Stimulated activated CD4-positive, alpha-beta T cell treated with anti-CD3 and anti-CD28 coated beads, Interleukin-4, amount 100 ng/mL, for 4 hours (primary cell): ENCODE data around the gene NR1H3.
"Not testable (repeated sequence)": the region's sequence is repeated elsewhere in the genome, so short reads cannot be mapped to it uniquely, and the experiment has no call there.

Experiments
- DNase-seq, 2 experiments: peaks; one replicate each; pipeline ENCODE4 v3.0.0-alpha.2; 2020

The NR1H3 gene

GRCh38 chr11:47257517-47258316, at the start of gene NR1H3:
Gene NR1H3 (plus strand): TSS chr11:47257996. CDS start chr11:47259217, 1,221 bp downstream.
- DNase-seq = no peak

- DNase-seq = not testable (repeated sequence)
Observed at GRCh38 chr11:47208008-47208552, 49.7 kb upstream of the NR1H3 start.

DNA sequence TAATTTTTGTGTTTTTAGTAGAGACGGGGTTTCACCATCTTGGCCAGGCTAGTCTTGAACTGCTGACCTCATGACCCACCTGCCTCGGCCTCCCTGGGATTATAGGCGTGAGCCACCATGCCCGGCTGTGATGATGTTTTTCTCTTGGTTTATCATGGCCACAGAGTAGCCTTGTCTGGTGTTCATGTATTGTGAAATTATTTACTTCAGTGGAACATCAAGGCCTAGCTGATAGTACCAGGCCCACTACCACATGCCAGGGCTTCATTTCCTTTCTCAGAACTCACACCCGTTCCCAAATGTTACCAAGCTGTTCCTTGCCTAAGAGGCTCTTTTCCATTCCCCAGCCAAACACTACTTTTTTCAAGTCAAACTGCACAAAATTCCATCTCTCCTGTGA, 49.2 kb upstream of the NR1H3 start:
- no peak for DNase-seq

DNA sequence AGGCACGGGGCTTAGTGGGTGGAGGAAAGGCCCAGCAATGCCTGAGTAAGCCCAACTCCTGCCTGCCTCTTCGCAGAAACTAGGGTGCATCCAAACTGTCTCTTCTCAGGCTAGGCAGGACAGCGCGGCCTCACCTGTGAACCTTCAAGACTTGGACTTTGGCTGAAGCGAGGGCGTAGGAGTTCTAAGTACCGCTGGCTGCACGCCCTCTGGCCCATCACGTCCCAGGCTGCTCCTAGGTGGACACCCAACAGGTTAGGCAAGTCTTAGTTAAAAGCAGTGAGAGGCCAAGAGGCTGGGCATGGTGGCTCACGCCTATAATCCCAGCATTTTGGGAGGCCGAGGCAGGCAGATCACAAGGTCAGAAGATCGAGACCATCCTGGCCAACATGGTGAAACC, 44.9 kb upstream of the NR1H3 start:
- DNase-seq = no peak

GRCh38 chr11:47213950-47214565, 43.7 kb upstream of the NR1H3 start:
- DNase-seq = peak; percentile 74 to 85

DNA sequence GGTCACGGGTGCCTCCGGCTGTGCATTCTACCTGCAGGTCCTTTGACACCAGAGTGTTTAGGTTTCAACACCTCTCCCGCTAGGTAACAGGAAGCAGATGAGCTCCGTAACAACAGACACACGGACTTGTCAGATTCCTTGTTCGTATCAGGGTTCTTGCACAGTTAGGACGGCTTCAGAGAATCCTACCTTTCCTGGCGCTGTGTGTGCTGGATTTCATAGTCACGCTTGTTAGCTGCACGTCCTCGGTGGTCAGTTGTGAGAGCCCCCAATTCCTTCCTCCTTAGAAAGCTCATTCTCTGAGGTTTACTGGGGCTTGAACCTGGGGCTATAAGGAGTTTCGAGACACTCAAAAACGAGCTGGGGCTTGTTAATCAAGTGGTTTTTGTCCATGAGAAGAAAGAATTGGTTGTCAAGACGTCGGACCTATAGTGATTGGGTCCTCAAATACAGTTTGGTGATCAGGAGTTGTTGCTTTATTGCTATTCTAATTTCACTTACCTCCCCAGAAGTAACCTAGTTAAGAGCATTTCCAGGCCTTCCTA, 42.4 kb upstream of the NR1H3 start:
- no peak for DNase-seq

DNA sequence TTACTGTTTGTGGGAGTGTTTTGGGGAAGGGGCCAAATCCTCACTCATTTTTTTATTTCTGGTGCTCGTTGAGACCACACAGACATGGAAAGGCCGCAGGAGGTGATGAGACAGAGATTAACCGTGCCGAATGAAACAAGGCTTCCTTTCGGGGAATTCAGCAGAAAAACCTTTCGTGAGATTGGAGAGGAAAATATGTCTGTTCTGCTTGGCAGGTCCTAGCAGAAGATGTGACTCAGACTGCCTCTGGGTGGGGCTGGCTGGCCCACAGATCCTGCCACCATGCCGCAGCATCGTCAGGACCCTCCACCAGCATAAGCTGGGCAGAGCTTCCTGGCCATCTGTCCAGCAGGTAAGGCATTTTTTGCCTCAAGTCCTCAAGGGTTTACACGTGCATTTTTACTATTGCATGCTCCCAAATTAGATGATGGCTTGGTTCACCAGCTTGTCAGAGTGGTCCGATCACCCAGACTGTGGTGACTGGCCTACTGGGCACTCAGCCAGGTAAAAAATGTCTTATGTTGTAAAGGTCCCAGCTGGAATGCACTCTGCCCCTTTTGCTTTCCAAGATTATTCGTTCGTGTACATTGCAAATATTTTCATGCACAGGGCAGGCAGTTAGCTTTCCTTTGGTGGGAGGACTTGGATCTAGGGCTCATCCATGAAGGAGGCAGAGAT, 41.5 kb upstream of the NR1H3 start:
- peak; percentile 60 to 79 for DNase-seq

DNA sequence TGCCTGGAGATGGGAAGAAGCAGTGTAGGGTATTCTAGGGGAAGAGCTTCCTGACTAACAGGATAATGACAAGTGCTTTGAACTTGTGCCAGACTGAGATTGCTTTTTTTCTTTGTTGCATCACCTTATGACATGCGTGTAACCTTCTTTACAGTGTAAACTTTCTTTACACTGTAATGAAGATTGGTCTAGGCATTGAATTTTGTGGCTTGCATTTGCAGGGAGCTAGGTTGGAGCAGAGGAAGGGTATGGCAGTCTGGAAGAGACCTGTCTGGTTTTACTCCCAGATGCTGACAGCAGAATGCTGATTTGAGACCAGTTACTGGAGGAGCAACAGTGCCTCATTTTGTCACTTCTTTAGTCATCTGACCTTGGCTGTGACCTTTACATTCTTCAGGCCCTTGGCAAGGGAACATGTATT, 37.4 kb upstream of the NR1H3 start:
- no peak for DNase-seq

- DNase-seq = no peak
Observed at GRCh38 chr11:47222696-47223095, 35.1 kb upstream of the NR1H3 start.

DNA sequence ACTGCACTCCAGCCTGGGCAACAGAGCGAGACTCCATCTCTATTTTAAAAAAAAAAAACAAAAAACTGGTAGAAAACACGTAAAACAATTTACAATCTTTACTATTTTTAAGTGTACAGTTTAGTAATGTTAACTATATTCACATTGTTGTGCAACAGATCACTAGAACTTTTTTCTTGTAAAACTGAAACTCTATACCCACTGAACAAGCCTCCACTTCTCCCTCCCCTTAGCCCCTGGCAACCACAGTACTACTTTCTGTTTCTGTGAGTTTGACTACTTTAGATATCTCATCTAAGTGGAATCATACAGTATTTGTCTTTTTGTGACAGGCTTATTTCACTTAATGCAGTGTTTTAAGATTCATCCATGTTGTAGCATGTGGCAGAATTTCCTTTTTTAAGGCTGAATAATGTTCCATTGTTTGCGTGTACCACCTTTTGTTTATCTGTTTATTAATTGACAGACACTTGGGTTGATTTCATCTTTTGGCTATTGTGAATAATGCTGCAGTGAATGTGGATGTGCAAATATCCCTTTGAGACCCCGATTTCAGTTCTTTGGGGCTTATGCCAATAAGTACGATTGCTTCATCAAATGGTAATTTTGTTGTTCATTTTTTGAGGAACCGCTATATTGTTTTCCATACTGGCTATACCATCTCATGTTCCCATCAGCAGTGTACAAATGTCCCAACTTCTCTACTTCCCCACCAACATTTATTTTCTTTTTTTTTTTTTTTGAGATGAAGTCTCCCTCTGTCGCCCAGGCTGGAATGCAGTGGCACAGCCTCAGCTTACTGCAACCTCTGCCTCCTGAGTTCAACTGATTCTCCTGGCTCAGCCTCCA, 32.0 kb upstream of the NR1H3 start:
- DNase-seq = no peak

- DNase-seq = no peak
Observed at GRCh38 chr11:47229161-47229560, 28.6 kb upstream of the NR1H3 start.

GRCh38 chr11:47233051-47233450, 24.7 kb upstream of the NR1H3 start:
- DNase-seq = no peak

DNA sequence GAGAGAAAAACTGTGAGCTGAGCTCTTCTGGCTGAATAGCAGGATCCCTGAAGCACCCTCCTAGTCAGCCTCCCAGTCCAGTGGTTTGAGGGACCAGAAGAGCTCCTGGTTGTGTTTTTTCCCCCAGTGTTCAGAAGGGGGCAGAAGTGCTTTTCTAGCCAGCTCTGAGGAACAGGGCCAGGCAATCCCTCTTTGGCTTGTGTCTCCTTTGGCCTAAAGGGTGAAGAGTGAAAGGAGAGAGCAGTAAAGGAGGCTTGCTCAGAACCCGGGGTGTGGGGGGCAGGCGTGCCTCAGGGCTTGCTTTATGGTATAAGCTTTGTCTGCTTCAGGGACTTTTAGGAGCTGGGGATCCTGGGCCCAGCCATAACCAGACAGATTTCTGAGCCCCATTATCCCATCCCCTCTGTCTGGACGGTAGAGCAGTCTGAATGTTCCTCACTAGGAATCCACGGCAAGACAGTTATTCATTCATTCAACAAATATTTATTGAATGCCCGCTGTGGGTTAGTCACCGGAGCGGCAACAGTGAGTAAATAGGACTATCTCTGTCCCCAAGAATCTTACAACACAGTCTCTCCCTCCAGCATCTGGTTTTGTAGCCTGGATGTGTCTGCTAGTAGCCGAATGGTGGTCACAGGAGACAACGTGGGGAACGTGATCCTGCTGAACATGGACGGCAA, 23.7 kb upstream of the NR1H3 start:
- DNase-seq = no peak

GRCh38 chr11:47234669-47235100, 23.1 kb upstream of the NR1H3 start:
- DNase-seq = peak; percentile 20 to 44

DNA sequence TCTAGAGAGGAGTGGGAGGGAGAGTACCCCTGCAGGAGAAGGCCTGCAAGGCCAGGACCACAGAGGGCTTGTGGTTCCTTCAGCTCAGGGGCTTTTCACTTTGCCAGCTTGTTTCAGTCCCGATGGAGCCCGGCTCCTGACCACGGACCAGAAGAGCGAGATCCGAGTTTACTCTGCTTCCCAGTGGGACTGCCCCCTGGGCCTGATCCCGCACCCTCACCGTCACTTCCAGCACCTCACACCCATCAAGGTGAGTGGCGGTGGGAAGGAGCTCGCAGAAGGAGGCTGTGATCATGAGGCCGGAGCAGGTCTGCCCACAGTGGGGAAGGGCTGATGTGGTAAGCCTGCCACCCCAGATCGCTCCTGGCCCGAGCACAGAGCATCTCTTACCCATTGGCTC, 22.6 kb upstream of the NR1H3 start:
- DNase-seq = no peak

- DNase-seq = no peak
Observed at GRCh38 chr11:47236482-47236881, 21.3 kb upstream of the NR1H3 start.

GRCh38 chr11:47239852-47240251, 17.9 kb upstream of the NR1H3 start:
- no peak for DNase-seq

GRCh38 chr11:47241841-47242301, 15.9 kb upstream of the NR1H3 start:
- no peak for DNase-seq

- no peak for DNase-seq
Observed at GRCh38 chr11:47242596-47243192, 15.1 kb upstream of the NR1H3 start.

DNA sequence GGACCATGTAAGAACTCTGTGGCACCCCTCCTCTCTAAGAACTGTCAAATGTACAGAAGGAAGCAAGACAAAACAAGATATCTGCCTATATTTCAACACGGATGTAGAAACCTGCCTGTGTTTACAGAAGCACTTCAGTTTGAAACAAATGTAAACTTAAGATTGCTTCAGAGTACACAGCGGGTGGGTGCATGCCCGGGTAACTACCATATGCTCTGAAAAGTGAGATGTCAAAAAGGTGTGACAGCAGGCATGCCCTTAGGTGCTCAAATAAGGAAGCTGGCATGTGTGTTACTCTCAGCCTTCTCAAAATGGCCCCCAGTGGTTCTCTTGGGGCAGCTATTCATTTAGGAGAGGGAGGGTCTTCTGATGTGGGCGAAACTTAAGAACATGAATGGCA, 14.3 kb upstream of the NR1H3 start:
- DNase-seq = no peak
